Testis (tissue), 2 donors: Measurements from ENCODE around the gene OR9Q1.
"Not testable (repeated sequence)": the region's sequence is repeated elsewhere in the genome, so short reads cannot be mapped to it uniquely, and the experiment has no call there.

ENCODE experiments used
- POLR2A ChIP-seq: fragments of 450-650 bp; IDR thresholded peaks from one replicate; pipeline ENCODE4 v1.6.1; 2017; ENCODE audit warnings: antibody characterized with exemption, mild to moderate bottlenecking, moderate library complexity
- TF ChIP-seq, protein P1 (sequence below), 3 experiments: fragments of 450-650 bp in 2 of 3; fragments of 200-600 bp in 1 of 3; sonication (generic) in 1 of 3; IDR thresholded peaks; one replicate each; pipeline ENCODE4 v1.5.1; 2016 to 2019; ENCODE audit warnings: antibody characterized with exemption in 3 of 3, mild to moderate bottlenecking in 2 of 3, moderate library complexity in 1 of 3

DNA sequence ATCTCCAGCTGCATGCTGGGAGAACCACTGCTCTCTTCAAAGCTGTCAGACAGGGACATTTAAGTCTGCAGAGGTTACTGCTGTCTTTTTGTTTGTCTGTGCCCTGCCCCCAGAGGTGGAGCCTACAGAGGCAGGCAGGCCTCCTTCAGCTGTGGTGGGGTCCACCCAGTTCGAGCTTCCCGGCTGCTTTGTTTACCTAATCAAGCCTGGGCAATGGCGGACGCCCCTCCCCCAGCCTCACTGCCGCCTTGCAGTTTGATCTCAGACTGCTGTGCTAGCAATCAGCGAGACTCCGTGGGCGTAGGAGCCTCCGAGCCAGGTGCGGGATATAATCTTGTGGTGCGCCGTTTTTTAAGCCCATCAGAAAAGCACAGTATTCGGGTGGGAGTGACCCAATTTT, 24.2 kb upstream of the OR9Q1 start:
- TF ChIP-seq, protein P1, sequence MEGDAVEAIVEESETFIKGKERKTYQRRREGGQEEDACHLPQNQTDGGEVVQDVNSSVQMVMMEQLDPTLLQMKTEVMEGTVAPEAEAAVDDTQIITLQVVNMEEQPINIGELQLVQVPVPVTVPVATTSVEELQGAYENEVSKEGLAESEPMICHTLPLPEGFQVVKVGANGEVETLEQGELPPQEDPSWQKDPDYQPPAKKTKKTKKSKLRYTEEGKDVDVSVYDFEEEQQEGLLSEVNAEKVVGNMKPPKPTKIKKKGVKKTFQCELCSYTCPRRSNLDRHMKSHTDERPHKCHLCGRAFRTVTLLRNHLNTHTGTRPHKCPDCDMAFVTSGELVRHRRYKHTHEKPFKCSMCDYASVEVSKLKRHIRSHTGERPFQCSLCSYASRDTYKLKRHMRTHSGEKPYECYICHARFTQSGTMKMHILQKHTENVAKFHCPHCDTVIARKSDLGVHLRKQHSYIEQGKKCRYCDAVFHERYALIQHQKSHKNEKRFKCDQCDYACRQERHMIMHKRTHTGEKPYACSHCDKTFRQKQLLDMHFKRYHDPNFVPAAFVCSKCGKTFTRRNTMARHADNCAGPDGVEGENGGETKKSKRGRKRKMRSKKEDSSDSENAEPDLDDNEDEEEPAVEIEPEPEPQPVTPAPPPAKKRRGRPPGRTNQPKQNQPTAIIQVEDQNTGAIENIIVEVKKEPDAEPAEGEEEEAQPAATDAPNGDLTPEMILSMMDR (IDR thresholded peaks at IDR 0.05) = not testable (repeated sequence)
- TF ChIP-seq POLR2A = not testable (repeated sequence)
